ENCODE data around the gene G3BP1. TPM values are rescaled to one million over a fixed set of nuclear protein-coding genes. Genes with fewer than 3 reads are reported as not detected.
"Not testable (repeated sequence)": the region's sequence is repeated elsewhere in the genome, so short reads cannot be mapped to it uniquely, and the experiment has no call there.

G3BP1 gene
- total RNA-seq, 1 experiment from 2014 or later: 400 TPM

DNA sequence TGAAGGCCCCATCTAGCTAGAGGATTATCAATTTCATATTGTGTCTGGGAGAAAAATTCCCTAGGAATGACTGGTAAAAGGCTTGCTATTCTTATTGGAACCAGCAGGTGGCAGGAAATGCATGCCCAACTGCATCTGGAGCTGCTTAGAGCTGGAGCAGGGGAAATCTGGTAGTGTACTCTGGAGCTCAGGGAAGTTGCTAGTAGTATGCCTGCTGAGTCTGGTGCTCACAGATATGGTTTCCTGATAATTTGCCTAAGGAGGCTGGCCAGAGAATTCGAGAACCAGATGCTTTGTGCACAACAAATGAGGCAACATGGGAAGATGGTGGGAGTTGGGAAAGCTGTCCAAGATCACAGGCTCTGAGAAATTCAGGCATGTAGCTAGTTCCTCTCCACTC is 53.7 kb downstream of the G3BP1 start:
- Mint-ChIP-seq H3K27ac (no peak overlapping the region; the same call in 1 of the 2 replicates), H3K9me3 (peaks cover 13% of the 10 kb centered on the region), H3K27me3 (ENCODE audit: low read depth) (no peaks in the 10 kb centered on the region; the same call in 1 of the 2 replicates), H3K36me3 (peaks cover 29% of the 10 kb centered on the region), H3K4me1 (peaks cover 7% of the 10 kb centered on the region), H3K4me3 (no peak overlapping the region)
- TF ChIP-seq ETV6 (CRISPR knock-in tag; IDR thresholded peaks at IDR 0.05): 0 out of 2 replicates have a peak, but pooled peaks have one; percentile 18
- TF ChIP-seq SMAD3 (CRISPR knock-in tag; IDR thresholded peaks at IDR 0.05; ENCODE audit: borderline replicate concordance): 0 out of 2 replicates have a peak, but pooled peaks have one; percentile 18
- no peak for TF ChIP-seq TCF7 (CRISPR knock-in tag; IDR thresholded peaks at IDR 0.05; ENCODE audit: low read depth)
- no peak for TF ChIP-seq KAT7 (CRISPR knock-in tag; IDR thresholded peaks at IDR 0.05; ENCODE audit: borderline replicate concordance)
- TF ChIP-seq, protein P1, sequence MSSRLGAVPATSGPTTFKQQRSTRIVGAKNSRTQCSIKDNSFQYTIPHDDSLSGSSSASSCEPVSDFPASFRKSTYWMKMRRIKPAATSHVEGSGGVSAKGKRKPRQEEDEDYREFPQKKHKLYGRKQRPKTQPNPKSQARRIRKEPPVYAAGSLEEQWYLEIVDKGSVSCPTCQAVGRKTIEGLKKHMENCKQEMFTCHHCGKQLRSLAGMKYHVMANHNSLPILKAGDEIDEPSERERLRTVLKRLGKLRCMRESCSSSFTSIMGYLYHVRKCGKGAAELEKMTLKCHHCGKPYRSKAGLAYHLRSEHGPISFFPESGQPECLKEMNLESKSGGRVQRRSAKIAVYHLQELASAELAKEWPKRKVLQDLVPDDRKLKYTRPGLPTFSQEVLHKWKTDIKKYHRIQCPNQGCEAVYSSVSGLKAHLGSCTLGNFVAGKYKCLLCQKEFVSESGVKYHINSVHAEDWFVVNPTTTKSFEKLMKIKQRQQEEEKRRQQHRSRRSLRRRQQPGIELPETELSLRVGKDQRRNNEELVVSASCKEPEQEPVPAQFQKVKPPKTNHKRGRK (CRISPR knock-in tag; IDR thresholded peaks at IDR 0.05; ENCODE audit: borderline replicate concordance): no peak
- TF ChIP-seq, protein P2, sequence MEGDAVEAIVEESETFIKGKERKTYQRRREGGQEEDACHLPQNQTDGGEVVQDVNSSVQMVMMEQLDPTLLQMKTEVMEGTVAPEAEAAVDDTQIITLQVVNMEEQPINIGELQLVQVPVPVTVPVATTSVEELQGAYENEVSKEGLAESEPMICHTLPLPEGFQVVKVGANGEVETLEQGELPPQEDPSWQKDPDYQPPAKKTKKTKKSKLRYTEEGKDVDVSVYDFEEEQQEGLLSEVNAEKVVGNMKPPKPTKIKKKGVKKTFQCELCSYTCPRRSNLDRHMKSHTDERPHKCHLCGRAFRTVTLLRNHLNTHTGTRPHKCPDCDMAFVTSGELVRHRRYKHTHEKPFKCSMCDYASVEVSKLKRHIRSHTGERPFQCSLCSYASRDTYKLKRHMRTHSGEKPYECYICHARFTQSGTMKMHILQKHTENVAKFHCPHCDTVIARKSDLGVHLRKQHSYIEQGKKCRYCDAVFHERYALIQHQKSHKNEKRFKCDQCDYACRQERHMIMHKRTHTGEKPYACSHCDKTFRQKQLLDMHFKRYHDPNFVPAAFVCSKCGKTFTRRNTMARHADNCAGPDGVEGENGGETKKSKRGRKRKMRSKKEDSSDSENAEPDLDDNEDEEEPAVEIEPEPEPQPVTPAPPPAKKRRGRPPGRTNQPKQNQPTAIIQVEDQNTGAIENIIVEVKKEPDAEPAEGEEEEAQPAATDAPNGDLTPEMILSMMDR (IDR thresholded peaks at IDR 0.05): peak; percentile 79
- DNase-seq (ENCODE audit: low spot score) (peak; percentile 64), ATAC-seq (peak; percentile 79)
- ChIA-PET POLR2A (no interaction called here), CTCF (interaction anchor here (0.5 to 3.0 kb wide), 52 partner anchors 10 to 908 kb away, joined by 3 to 99 read pairs (median 4); partner anchors contain the start of genes G3BP1 and GLRA1)

- Mint-ChIP-seq H3K4me1 (peaks cover 7% of the 10 kb centered on the region), H3K27ac (no peak overlapping the region), H3K4me3 (no peak overlapping the region), H3K9me3 (peaks cover 45% of the 10 kb centered on the region), H3K36me3 (peaks cover 68% of the 10 kb centered on the region), H3K27me3 (ENCODE audit: low read depth) (peaks cover 26% of the 10 kb centered on the region)
- ATAC-seq: no peak
- ChIA-PET POLR2A (no interaction called here), CTCF (interaction anchor here (0.9 kb wide), 1 partner anchor 520 kb away, joined by 3 read pairs; no protein-coding TSS in a partner anchor)
- TF ChIP-seq ZNF263 (CRISPR knock-in tag; IDR thresholded peaks at IDR 0.05; ENCODE audit: low read depth) (no peak), JAZF1 (CRISPR knock-in tag; IDR thresholded peaks at IDR 0.05) (no peak), NR3C1 (CRISPR knock-in tag; conservative IDR thresholded peaks at IDR 0.05; ENCODE audit: low read depth) (no peak), FOXP1 (CRISPR knock-in tag; IDR thresholded peaks at IDR 0.05; ENCODE audit: borderline replicate concordance) (no peak), ZNF317 (CRISPR knock-in tag; IDR thresholded peaks at IDR 0.05; ENCODE audit: borderline replicate concordance, low read depth) (no peak)
- TF ChIP-seq, protein P3, sequence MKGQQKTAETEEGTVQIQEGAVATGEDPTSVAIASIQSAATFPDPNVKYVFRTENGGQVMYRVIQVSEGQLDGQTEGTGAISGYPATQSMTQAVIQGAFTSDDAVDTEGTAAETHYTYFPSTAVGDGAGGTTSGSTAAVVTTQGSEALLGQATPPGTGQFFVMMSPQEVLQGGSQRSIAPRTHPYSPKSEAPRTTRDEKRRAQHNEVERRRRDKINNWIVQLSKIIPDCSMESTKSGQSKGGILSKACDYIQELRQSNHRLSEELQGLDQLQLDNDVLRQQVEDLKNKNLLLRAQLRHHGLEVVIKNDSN (CRISPR knock-in tag; IDR thresholded peaks at IDR 0.05): no peak
- no peak for DNase-seq (ENCODE audit: low spot score)
Observed at GRCh38 chr5:151829370-151829769, 57.6 kb downstream of the G3BP1 start.

DNA sequence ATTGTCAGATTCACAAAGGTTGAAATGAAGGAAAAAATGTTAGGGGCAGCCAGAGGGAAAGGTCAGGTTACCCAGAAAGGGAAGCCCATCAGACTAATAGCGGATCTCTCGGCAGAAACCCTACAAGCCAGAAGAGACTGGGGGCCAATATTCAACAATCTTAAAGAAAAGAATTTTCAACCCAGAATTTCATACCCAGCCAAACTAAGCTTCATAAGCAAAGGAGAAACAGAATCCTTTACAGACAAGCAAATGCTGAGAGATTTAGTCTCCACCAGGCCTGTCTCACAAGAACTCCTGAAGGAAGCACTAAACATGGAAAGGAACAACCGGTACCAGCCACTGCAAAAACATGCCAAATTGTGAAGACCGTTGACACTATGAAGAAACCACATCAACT is 61.1 kb downstream of the G3BP1 start:
- H3K4me1 Mint-ChIP-seq; H3K27ac Mint-ChIP-seq; DNase-seq (ENCODE audit: low spot score); CTCF ChIA-PET; H3K4me3 Mint-ChIP-seq; POLR2A ChIA-PET; ATAC-seq: not testable (repeated sequence)
- peaks cover 89% of the 10 kb centered on the region for H3K36me3 Mint-ChIP-seq
- peaks cover 47% of the 10 kb centered on the region for H3K27me3 Mint-ChIP-seq (ENCODE audit: low read depth)
- peaks cover 76% of the 10 kb centered on the region for H3K9me3 Mint-ChIP-seq

DNA sequence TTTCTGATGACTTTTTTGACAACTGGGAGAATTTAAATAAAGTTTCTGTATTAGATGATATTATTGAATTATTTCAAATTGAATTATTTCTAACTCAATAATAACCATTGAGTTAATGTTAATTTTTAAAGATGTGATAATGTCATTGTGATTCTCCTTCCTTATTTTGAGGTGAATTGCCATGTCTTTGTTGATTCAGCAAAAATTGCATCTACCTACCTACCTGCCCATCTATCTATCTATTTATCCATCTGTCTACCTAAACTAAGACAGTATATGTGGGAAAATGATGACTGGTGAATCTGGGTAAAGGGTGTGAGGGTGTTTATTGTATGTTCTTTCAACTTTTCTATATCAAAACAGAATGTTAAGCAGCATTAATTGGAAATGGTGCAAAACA is 75.0 kb downstream of the G3BP1 start:
- ChIA-PET POLR2A (no interaction called here), CTCF (no interaction called here)
- no peaks in the 10 kb centered on the region for H3K9me3 Mint-ChIP-seq
- H3K4me1 Mint-ChIP-seq: no peaks in the 10 kb centered on the region
- H3K36me3 Mint-ChIP-seq: no peaks in the 10 kb centered on the region
- TF ChIP-seq USF2 (CRISPR knock-in tag; IDR thresholded peaks at IDR 0.05) (no peak), JUN (CRISPR knock-in tag; IDR thresholded peaks at IDR 0.05) (no peak), NFYB (CRISPR knock-in tag; conservative IDR thresholded peaks at IDR 0.05; ENCODE audit: low read depth) (no peak), ZNF671 (CRISPR knock-in tag; IDR thresholded peaks at IDR 0.05) (no peak), ZNF416 (CRISPR knock-in tag; IDR thresholded peaks at IDR 0.05) (no peak)
- TF ChIP-seq, protein P4, sequence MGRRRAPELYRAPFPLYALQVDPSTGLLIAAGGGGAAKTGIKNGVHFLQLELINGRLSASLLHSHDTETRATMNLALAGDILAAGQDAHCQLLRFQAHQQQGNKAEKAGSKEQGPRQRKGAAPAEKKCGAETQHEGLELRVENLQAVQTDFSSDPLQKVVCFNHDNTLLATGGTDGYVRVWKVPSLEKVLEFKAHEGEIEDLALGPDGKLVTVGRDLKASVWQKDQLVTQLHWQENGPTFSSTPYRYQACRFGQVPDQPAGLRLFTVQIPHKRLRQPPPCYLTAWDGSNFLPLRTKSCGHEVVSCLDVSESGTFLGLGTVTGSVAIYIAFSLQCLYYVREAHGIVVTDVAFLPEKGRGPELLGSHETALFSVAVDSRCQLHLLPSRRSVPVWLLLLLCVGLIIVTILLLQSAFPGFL (CRISPR knock-in tag; IDR thresholded peaks at IDR 0.05; ENCODE audit: borderline replicate concordance): no peak
- H3K27me3 Mint-ChIP-seq (ENCODE audit: low read depth): 0 out of 2 replicates have a peak, but pooled peaks cover 3% of the 10 kb centered on the region
- no peak overlapping the region for H3K27ac Mint-ChIP-seq
- H3K4me3 Mint-ChIP-seq: no peak overlapping the region
- ATAC-seq (no peak), DNase-seq (ENCODE audit: low spot score) (no peak)

Measured in WTC11 (cell line).